Activated naive CD4-positive, alpha-beta T cell treated with anti-CD3 and anti-CD28 coated beads for 36 hours (primary cell): ENCODE measurements around the gene UCMA. TPM values are rescaled to one million over a fixed set of nuclear protein-coding genes. Genes with fewer than 3 reads are reported as not detected.
A peak's percentile ranks its signal among the peaks of the same experiment; 100 is the strongest.
"Not testable (repeated sequence)": the region's sequence is repeated elsewhere in the genome, so short reads cannot be mapped to it uniquely, and the experiment has no call there.

Experiments used
- CTCF ChIA-PET: fragments of 350-600 bp; sonication (Branson Sonifier 250); formaldehyde crosslinking; loops from one replicate; lab custom pipeline; 2021; ENCODE audit warnings: antibody characterized with exemption; lab: Charles Lee
- DNase-seq: peaks from one replicate; pipeline ENCODE4 v3.0.0-alpha.2; 2020
- H3K27ac Mint-ChIP-seq: one replicate; pipeline ENCODE4 v1.8.0; 2021; ENCODE audit warnings: mild to moderate bottlenecking, mixed read lengths
- H3K27me3 Mint-ChIP-seq: one replicate; pipeline ENCODE4 v1.8.0; 2021; ENCODE audit warnings: low read depth, mixed read lengths
- H3K36me3 Mint-ChIP-seq: one replicate; pipeline ENCODE4 v1.8.0; 2021; ENCODE audit warnings: low read depth, mixed read lengths
- H3K4me1 Mint-ChIP-seq: one replicate; pipeline ENCODE4 v1.8.0; 2021; ENCODE audit warnings: low read depth, mixed read lengths
- H3K4me3 Mint-ChIP-seq: one replicate; pipeline ENCODE4 v1.8.0; 2021; ENCODE audit warnings: mild to moderate bottlenecking, moderate library complexity, mixed read lengths
- H3K9me3 Mint-ChIP-seq: one replicate; pipeline ENCODE4 v1.8.0; 2021; ENCODE audit warnings: mixed read lengths
- intact Hi-C: fragments of 100-400 bp; cut with micrococcal nuclease; formaldehyde crosslinking; loops from one replicate; pipeline ENCODE4 v1.15.1; 2023
- total RNA-seq, 2 experiments: library from RNA; stranded (reverse); gene quantifications; one replicate each; pipeline ENCODE4 v1.2.3, GENCODE V29; 2021

Gene UCMA
- not detected for total RNA-seq

- no peak within 1 kb of the TSS for H3K27ac Mint-ChIP-seq
These were observed at the start of gene UCMA for GRCh38 chr10:13234172-13234571. TSS of gene UCMA (minus strand) at chr10:13234374. CDS start at chr10:13234258, 116 bp downstream.

GRCh38 chr10:13282348-13282747 is 48.2 kb upstream of the UCMA start:
- H3K4me1 Mint-ChIP-seq, H3K27me3 Mint-ChIP-seq, H3K9me3 Mint-ChIP-seq, H3K27ac Mint-ChIP-seq, CTCF ChIA-PET, H3K36me3 Mint-ChIP-seq, intact Hi-C loops, DNase-seq, H3K4me3 Mint-ChIP-seq: not testable (repeated sequence)

More at GRCh38 chr10:13234172-13234571, at the start of gene UCMA:
- Mint-ChIP-seq H3K4me3 (no peak within 1 kb of the TSS), H3K27me3 (no peaks in the 10 kb centered on the region), H3K36me3 (no peaks in the 10 kb centered on the region), H3K9me3 (no peaks in the 10 kb centered on the region), H3K4me1 (no peaks in the 10 kb centered on the region)
- no peak for DNase-seq
- CTCF ChIA-PET: no interaction called here
- intact Hi-C loops: no loop called here

- intact Hi-C loops: no loop called here
- Mint-ChIP-seq H3K4me3 (no peak overlapping the region), H3K9me3 (no peaks in the 10 kb centered on the region), H3K36me3 (peaks cover 2% of the 10 kb centered on the region), H3K4me1 (no peaks in the 10 kb centered on the region), H3K27me3 (no peaks in the 10 kb centered on the region), H3K27ac (no peak overlapping the region)
- no peak for DNase-seq
- CTCF ChIA-PET: interaction anchor here (0.6 to 0.7 kb wide), 2 partner anchors 425 to 677 kb away, joined by 5 to 6 read pairs; no protein-coding TSS in a partner anchor
These were observed 42.7 kb upstream of the UCMA start for GRCh38 chr10:13276749-13277365.

- H3K4me3 Mint-ChIP-seq, H3K36me3 Mint-ChIP-seq, DNase-seq, H3K27ac Mint-ChIP-seq, H3K9me3 Mint-ChIP-seq, intact Hi-C loops, H3K27me3 Mint-ChIP-seq, H3K4me1 Mint-ChIP-seq: not testable (repeated sequence)
- CTCF ChIA-PET: interaction anchor here (0.7 kb wide), 1 partner anchor 676 kb away, joined by 6 read pairs; no protein-coding TSS in a partner anchor
These were observed 42.0 kb upstream of the UCMA start for GRCh38 chr10:13276146-13276545.

GRCh38 chr10:13272164-13272571 is 38.0 kb upstream of the UCMA start:
- Mint-ChIP-seq H3K4me1 (peaks cover 4% of the 10 kb centered on the region), H3K27ac (no peak overlapping the region), H3K9me3 (no peaks in the 10 kb centered on the region), H3K27me3 (no peaks in the 10 kb centered on the region), H3K36me3 (no peaks in the 10 kb centered on the region), H3K4me3 (no peak overlapping the region)
- DNase-seq: no peak
- intact Hi-C loops: no loop called here
- CTCF ChIA-PET: interaction anchor here (0.9 to 1.7 kb wide), 2 partner anchors 31 to 265 kb away, joined by 4 to 5 read pairs; no protein-coding TSS in a partner anchor

- Mint-ChIP-seq H3K36me3 (no peaks in the 10 kb centered on the region), H3K4me3 (no peak overlapping the region), H3K27me3 (no peaks in the 10 kb centered on the region), H3K27ac (no peak overlapping the region), H3K9me3 (no peaks in the 10 kb centered on the region), H3K4me1 (peaks cover 4% of the 10 kb centered on the region)
- CTCF ChIA-PET: interaction anchor here (0.9 to 1.7 kb wide), 2 partner anchors 31 to 265 kb away, joined by 4 to 5 read pairs; no protein-coding TSS in a partner anchor
- peak; percentile 61 for DNase-seq
- intact Hi-C loops: loop anchor here (1.0 kb wide), 2 partner anchors 31 to 80 kb away; no protein-coding TSS in a partner anchor
These were observed 37.5 kb upstream of the UCMA start for GRCh38 chr10:13271552-13272163.

GRCh38 chr10:13270877-13271551 is 36.8 kb upstream of the UCMA start:
- H3K36me3 Mint-ChIP-seq: no peaks in the 10 kb centered on the region
- peaks cover 4% of the 10 kb centered on the region for H3K4me1 Mint-ChIP-seq
- CTCF ChIA-PET: no interaction called here
- no peaks in the 10 kb centered on the region for H3K27me3 Mint-ChIP-seq
- no peak for DNase-seq
- intact Hi-C loops: loop anchor here (1.0 kb wide), 2 partner anchors 31 to 80 kb away; no protein-coding TSS in a partner anchor
- no peaks in the 10 kb centered on the region for H3K9me3 Mint-ChIP-seq
- no peak overlapping the region for H3K27ac Mint-ChIP-seq
- H3K4me3 Mint-ChIP-seq: no peak overlapping the region

GRCh38 chr10:13268841-13269240 is 34.7 kb upstream of the UCMA start:
- Mint-ChIP-seq H3K9me3 (no peaks in the 10 kb centered on the region), H3K4me1 (peaks cover 4% of the 10 kb centered on the region), H3K27ac (no peak overlapping the region), H3K27me3 (no peaks in the 10 kb centered on the region), H3K36me3 (no peaks in the 10 kb centered on the region), H3K4me3 (no peak overlapping the region)
- CTCF ChIA-PET: no interaction called here
- intact Hi-C loops: no loop called here
- no peak for DNase-seq

- Mint-ChIP-seq H3K27ac (no peak overlapping the region), H3K4me3 (no peak overlapping the region), H3K36me3 (no peaks in the 10 kb centered on the region), H3K4me1 (peaks cover 4% of the 10 kb centered on the region), H3K27me3 (no peaks in the 10 kb centered on the region), H3K9me3 (no peaks in the 10 kb centered on the region)
- no peak for DNase-seq
- intact Hi-C loops: no loop called here
- CTCF ChIA-PET: interaction anchor here (0.6 kb wide), 1 partner anchor 197 kb away, joined by 3 read pairs; no protein-coding TSS in a partner anchor
These were observed 34.1 kb upstream of the UCMA start for GRCh38 chr10:13268310-13268709.

- intact Hi-C loops: no loop called here
- Mint-ChIP-seq H3K4me3 (no peak overlapping the region), H3K27me3 (no peaks in the 10 kb centered on the region), H3K27ac (no peak overlapping the region), H3K4me1 (no peaks in the 10 kb centered on the region), H3K9me3 (peaks cover 1% of the 10 kb centered on the region), H3K36me3 (no peaks in the 10 kb centered on the region)
- DNase-seq: no peak
- CTCF ChIA-PET: no interaction called here
These were observed 29.4 kb upstream of the UCMA start for GRCh38 chr10:13263591-13263990.

GRCh38 chr10:13262433-13262832 is 28.3 kb upstream of the UCMA start:
- intact Hi-C loops: no loop called here
- CTCF ChIA-PET: no interaction called here
- H3K36me3 Mint-ChIP-seq: no peaks in the 10 kb centered on the region
- peaks cover 4% of the 10 kb centered on the region for H3K4me1 Mint-ChIP-seq
- no peak for DNase-seq
- H3K27ac Mint-ChIP-seq: no peak overlapping the region
- peaks cover 1% of the 10 kb centered on the region for H3K9me3 Mint-ChIP-seq
- no peak overlapping the region for H3K4me3 Mint-ChIP-seq
- H3K27me3 Mint-ChIP-seq: no peaks in the 10 kb centered on the region

- CTCF ChIA-PET: no interaction called here
- H3K4me3 Mint-ChIP-seq: no peak overlapping the region
- H3K4me1 Mint-ChIP-seq: peaks cover 4% of the 10 kb centered on the region
- no peak overlapping the region for H3K27ac Mint-ChIP-seq
- no peaks in the 10 kb centered on the region for H3K27me3 Mint-ChIP-seq
- intact Hi-C loops: no loop called here
- no peak for DNase-seq
- H3K36me3 Mint-ChIP-seq: no peaks in the 10 kb centered on the region
- no peaks in the 10 kb centered on the region for H3K9me3 Mint-ChIP-seq
These were observed 23.5 kb upstream of the UCMA start for GRCh38 chr10:13257621-13258140.
